IMR-90 (cell line): ENCODE data around the gene CTBP1. TPM values are rescaled to one million over a fixed set of nuclear protein-coding genes. Genes with fewer than 3 reads are reported as not detected.

Source experiments
- ATAC-seq: fragments of 200-7000 bp; cut with Tn5 transposase; 2 replicates; pipeline ENCODE4 v1.9.1; 2020; ENCODE audit warnings: low read depth, mild to moderate bottlenecking, moderate library complexity
- BruUV-seq: library from RNA; stranded (reverse); fragments of 400-500 nt; replicated peaks from 2 replicates; lab custom pipeline; 2021; lab: Mats Ljungman, UMichigan
- CTCF ChIA-PET: fragments of 300-600 bp; formaldehyde crosslinking; extraction: SDS; loops from one replicate; lab custom pipeline; 2021; ENCODE audit warnings: antibody characterized with exemption; lab: Yijun Ruan, JAX
- POLR2A ChIA-PET: fragments of 300-600 bp; sonication (Branson Sonifier 250); formaldehyde crosslinking; loops from one replicate; lab custom pipeline; 2022; ENCODE audit warnings: antibody characterized with exemption; ENCODE audit not compliant: unreplicated experiment; lab: Charles Lee
- DNase-seq: peaks from one replicate; pipeline ENCODE4 v3.0.0; 2013
- H2AFZ ChIP-seq: replicated peaks from 2 replicates; pipeline ENCODE3; 2013; ENCODE audit warnings: low read length, mild to moderate bottlenecking; ENCODE audit not compliant: poor library complexity
- H2AK5ac ChIP-seq: 2 replicates; pipeline ENCODE4 v1.6.1; 2013; ENCODE audit warnings: low read depth, low read length, inconsistent platforms
- H2AK9ac ChIP-seq: replicated peaks from 2 replicates; pipeline ENCODE3; 2013; ENCODE audit warnings: mild to moderate bottlenecking, low read depth, low read length, moderate library complexity; ENCODE audit not compliant: poor library complexity
- H2BK120ac ChIP-seq: 2 replicates; pipeline ENCODE4 v1.6.1; 2013; ENCODE audit warnings: low read depth, low read length, inconsistent platforms
- H2BK15ac ChIP-seq: 3 replicates; pipeline ENCODE4 v1.6.1; 2013; ENCODE audit warnings: low read depth, low read length, inconsistent platforms
- H2BK20ac ChIP-seq: 2 replicates; pipeline ENCODE4 v1.6.1; 2013; ENCODE audit warnings: low read depth, mild to moderate bottlenecking, inconsistent platforms, low read length, moderate library complexity
- H2BK5ac ChIP-seq: 2 replicates; pipeline ENCODE4 v1.6.1; 2013; ENCODE audit warnings: mild to moderate bottlenecking, low read depth, low read length, inconsistent platforms; ENCODE audit not compliant: poor library complexity, severe bottlenecking
- H3K14ac ChIP-seq: replicated peaks from 2 replicates; pipeline ENCODE4 v1.6.1; 2013; ENCODE audit warnings: low read depth, low read length, inconsistent platforms
- H3K18ac ChIP-seq: 2 replicates; pipeline ENCODE4 v1.6.1; 2013; ENCODE audit warnings: low read depth, low read length, control low read depth
- H3K23ac ChIP-seq: 2 replicates; pipeline ENCODE4 v1.6.1; 2013; ENCODE audit warnings: low read depth, low read length, inconsistent platforms
- H3K27ac ChIP-seq: 2 replicates; pipeline ENCODE4 v1.5.1; 2013; ENCODE audit warnings: mild to moderate bottlenecking, control low read depth, low read length; ENCODE audit not compliant: insufficient read depth
- H3K27me3 ChIP-seq: 2 replicates; pipeline ENCODE4 v1.6.1; 2013; ENCODE audit warnings: low read length; ENCODE audit not compliant: control insufficient read depth, insufficient read depth
- H3K36me3 ChIP-seq: 2 replicates; pipeline ENCODE4 v1.6.1; 2013; ENCODE audit warnings: low read length, mixed read lengths; ENCODE audit not compliant: control insufficient read depth, insufficient read depth
- H3K4ac ChIP-seq: 2 replicates; pipeline ENCODE4 v1.6.1; 2013; ENCODE audit warnings: low read depth, low read length, inconsistent platforms
- H3K4me1 ChIP-seq: 2 replicates; pipeline ENCODE4 v1.6.1; 2013; ENCODE audit warnings: low read length, mixed read lengths; ENCODE audit not compliant: control insufficient read depth, insufficient read depth
- H3K4me2 ChIP-seq: 2 replicates; pipeline ENCODE4 v1.6.1; 2013; ENCODE audit warnings: low read depth, mild to moderate bottlenecking, control low read depth, low read length, moderate library complexity
- H3K4me3 ChIP-seq: 2 replicates; pipeline ENCODE4 v1.5.1; 2013; ENCODE audit warnings: low read depth, mild to moderate bottlenecking, control low read depth, low read length, moderate library complexity; ENCODE audit not compliant: insufficient read depth
- H3K56ac ChIP-seq: 2 replicates; pipeline ENCODE4 v1.6.1; 2013; ENCODE audit warnings: low read length, inconsistent platforms; ENCODE audit not compliant: insufficient read depth; ENCODE audit errors: extremely low read depth
- H3K79me1 ChIP-seq, 2 experiments: 2 replicates each; pipeline ENCODE4 v1.6.1; 2013; ENCODE audit warnings: low read length in 2 of 2, inconsistent platforms in 1 of 2, low read depth in 1 of 2
- H3K9ac ChIP-seq: 2 replicates; pipeline ENCODE4 v1.6.1; 2013; ENCODE audit warnings: low read depth, low read length, control low read depth
- H3K9me1 ChIP-seq: 2 replicates; pipeline ENCODE4 v1.6.1; 2013; ENCODE audit warnings: low read length, inconsistent platforms; ENCODE audit not compliant: insufficient read depth
- H3K9me3 ChIP-seq: 2 replicates; pipeline ENCODE4 v1.6.1; 2013; ENCODE audit warnings: low read length; ENCODE audit not compliant: control insufficient read depth, insufficient read depth
- H4K20me1 ChIP-seq: 2 replicates; pipeline ENCODE4 v1.6.1; 2013; ENCODE audit warnings: low read length, inconsistent platforms; ENCODE audit not compliant: insufficient read depth
- H4K5ac ChIP-seq: 2 replicates; pipeline ENCODE4 v1.6.1; 2013; ENCODE audit warnings: mild to moderate bottlenecking, low read depth, low read length, control low read depth
- H4K8ac ChIP-seq, 2 experiments: 2 replicates each; pipeline ENCODE4 v1.6.1; 2013; ENCODE audit warnings: low read depth in 2 of 2, low read length in 2 of 2, control low read depth in 1 of 2, inconsistent platforms in 1 of 2
- H4K91ac ChIP-seq: 2 replicates; pipeline ENCODE4 v1.6.1; 2013; ENCODE audit warnings: low read depth, low read length, inconsistent platforms; ENCODE audit not compliant: insufficient read depth
- FOS ChIP-seq: fragments of 150-350 bp; IDR thresholded peaks from 2 replicates; pipeline ENCODE4 v1.6.1; 2016; ENCODE audit warnings: low read depth, low read length
- POLR2A ChIP-seq: IDR thresholded peaks from 2 replicates; pipeline ENCODE4 v1.6.1; 2012; ENCODE audit warnings: mild to moderate bottlenecking, low read depth, low read length
- WGBS, 2 experiments: methylation state at CpG; one replicate each; pipeline versions ENCODE4 v1.1.5 to v1.1.7; 2013; ENCODE audit warnings: missing lambda C conversion rate in 2 of 2; ENCODE audit not compliant: insufficient read length in 1 of 2; ENCODE audit errors: extremely low coverage in 2 of 2; 5-methylcytosine and 5-hydroxymethylcytosine counted together
- dilution Hi-C: fragments of 300-500 bp; cut with HindIII; formaldehyde crosslinking; loops from one replicate; pipeline ENCODE4 v1.14.3; 2018; ENCODE audit warnings: low sequenced_read_pairs; ENCODE audit not compliant: unreplicated experiment
- in situ Hi-C: fragments of 300-500 bp; cut with MboI; formaldehyde crosslinking; loops from 3 replicates; pipeline ENCODE4 v1.14.3; 2019; ENCODE audit warnings: low sequenced_read_pairs, inconsistent platforms, mixed read lengths
- intact Hi-C: fragments of 100-400 bp; cut with micrococcal nuclease; formaldehyde crosslinking; loops from 2 replicates; pipeline ENCODE4 v1.10.0; 2022
- polyA plus RNA-seq, 3 experiments: library from polyadenylated mRNA; depleted of rRNA; stranded (reverse); fragments of >200 nt; gene quantifications; 2 replicates each; pipeline ENCODE4 v1.2.3, GENCODE V29; 2012; ENCODE audit warnings: low replicate concordance in 1 of 3
- total RNA-seq: library from RNA; depleted of rRNA; stranded (reverse); fragments of >200 nt; gene quantifications from 2 replicates; pipeline ENCODE4 v1.2.3, GENCODE V29; 2012

The CTBP1 gene
- total and polyA plus RNA-seq, 2 of the 4 experiments (the other 2 are of a cell fraction), result 147 to 212 TPM

- Histone ChIP-seq H3K27me3 (no peaks in the 10 kb centered on the region), H4K8ac (no peak overlapping the region), H3K23ac (no peak overlapping the region), H3K9me1 (peaks cover 5% of the 10 kb centered on the region; the same call in 1 of the 2 replicates), H2BK20ac (no peak overlapping the region), H2AK9ac (peak overlapping the region; percentile 75), H3K27ac (no peak overlapping the region), H2AFZ (no peak overlapping the region), H3K4me3 (no peak overlapping the region), H3K79me1 (peaks cover 0 to 41% of the 10 kb centered on the region in 2 experiments; a peak in 2 of 4 replicates), H3K9ac (no peak overlapping the region), H3K18ac (no peak overlapping the region), H4K5ac (no peak overlapping the region), H2AK5ac (no peak overlapping the region), H3K9me3 (no peaks in the 10 kb centered on the region), H3K36me3 (peaks cover 6% of the 10 kb centered on the region; the same call in 1 of the 2 replicates), H3K4me2 (no peak overlapping the region; the same call in 1 of the 2 replicates), H4K20me1 (peaks cover 65% of the 10 kb centered on the region), H4K91ac (no peak overlapping the region), H3K4ac (no peak overlapping the region), H2BK5ac (no peak overlapping the region), H3K4me1 (peaks cover 4% of the 10 kb centered on the region), H2BK15ac (no peak overlapping the region), H2BK120ac (no peak overlapping the region), H3K14ac (no peak overlapping the region), H3K56ac (no peak overlapping the region)
- TF ChIP-seq POLR2A, result no peak
- no peak for TF ChIP-seq FOS
- WGBS, 2 experiments, result 86% methylated on average over 5 of the region's 11 CpGs; no CpG with 5 or more reads in 1 of the 2 experiments
- DNase-seq (no peak), ATAC-seq (no peak)
- in situ Hi-C loops, result no loop called here
- no TSS peak for BruUV-seq
- dilution Hi-C loops, result no loop called here
- intact Hi-C loops, result no loop called here
- POLR2A ChIA-PET, result no interaction called here
- CTCF ChIA-PET, result no interaction called here
Observed at GRCh38 chr4:1291996-1292702, 43.2 kb upstream of the CTBP1 start.
